H9 (cell line): ENCODE data around the gene DYNLT4. TPM values are rescaled to one million over a fixed set of nuclear protein-coding genes. Genes with fewer than 3 reads are reported as not detected.

Experiments used
- DNase-seq: peaks from one replicate; pipeline ENCODE4 v3.0.0-alpha.2; 2017
- H2AFZ ChIP-seq: one replicate; pipeline ENCODE4 v1.6.1; 2013; ENCODE audit warnings: mild to moderate bottlenecking, low read length, control low read depth, moderate library complexity
- H2AK5ac ChIP-seq: 2 replicates; pipeline ENCODE4 v1.6.1; 2013; ENCODE audit warnings: low read length, control low read depth, mixed read lengths; ENCODE audit not compliant: insufficient read length
- H2BK120ac ChIP-seq: one replicate; pipeline ENCODE4 v1.6.1; 2013; ENCODE audit warnings: low read depth, mild to moderate bottlenecking, low read length, control low read depth, inconsistent platforms; ENCODE audit not compliant: poor library complexity, severe bottlenecking
- H2BK12ac ChIP-seq: 2 replicates; pipeline ENCODE4 v1.6.1; 2013; ENCODE audit warnings: low read length, control low read depth, mixed read lengths, low read depth; ENCODE audit not compliant: insufficient read length
- H2BK15ac ChIP-seq: 2 replicates; pipeline ENCODE4 v1.6.1; 2013; ENCODE audit warnings: low read depth, low read length, control low read depth
- H2BK20ac ChIP-seq: one replicate; pipeline ENCODE4 v1.6.1; 2013; ENCODE audit warnings: low read depth, mild to moderate bottlenecking, low read length, control low read depth, inconsistent platforms; ENCODE audit not compliant: poor library complexity, severe bottlenecking
- H2BK5ac ChIP-seq: 2 replicates; pipeline ENCODE4 v1.6.1; 2013; ENCODE audit warnings: low read length, control low read depth, mixed read lengths; ENCODE audit not compliant: insufficient read length
- H3K14ac ChIP-seq: 2 replicates; pipeline ENCODE4 v1.6.1; 2013; ENCODE audit warnings: low read length, control low read depth; ENCODE audit not compliant: insufficient read depth
- H3K18ac ChIP-seq: 2 replicates; pipeline ENCODE4 v1.6.1; 2013; ENCODE audit warnings: low read depth, mild to moderate bottlenecking, mixed read lengths, low read length, control low read depth; ENCODE audit not compliant: insufficient read length
- H3K23ac ChIP-seq: 2 replicates; pipeline ENCODE4 v1.6.1; 2013; ENCODE audit warnings: low read length, control low read depth, mixed read lengths, low read depth; ENCODE audit not compliant: insufficient read length
- H3K23me2 ChIP-seq: 2 replicates; pipeline ENCODE4 v1.6.1; 2013; ENCODE audit warnings: low read depth, mild to moderate bottlenecking, mixed read lengths, low read length, control low read depth; ENCODE audit not compliant: insufficient read length, poor library complexity, severe bottlenecking
- H3K27ac ChIP-seq: 2 replicates; pipeline ENCODE4 v1.5.1; 2013; ENCODE audit warnings: low read length, control low read depth, mixed read lengths, low read depth; ENCODE audit not compliant: insufficient read length
- H3K27me3 ChIP-seq: 2 replicates; pipeline ENCODE4 v1.6.1; 2013; ENCODE audit warnings: low read length, control low read depth, inconsistent platforms; ENCODE audit not compliant: insufficient read depth
- H3K4ac ChIP-seq: 2 replicates; pipeline ENCODE4 v1.6.1; 2013; ENCODE audit warnings: low read depth, mild to moderate bottlenecking, control low read depth, inconsistent platforms, low read length, moderate library complexity
- H3K4me1 ChIP-seq: 2 replicates; pipeline ENCODE4 v1.6.1; 2013; ENCODE audit warnings: low read length, control low read depth, inconsistent platforms; ENCODE audit not compliant: insufficient read depth
- H3K4me2 ChIP-seq: 2 replicates; pipeline ENCODE4 v1.6.1; 2013; ENCODE audit warnings: low read length, control low read depth, mixed read lengths; ENCODE audit not compliant: insufficient read length, insufficient read depth
- H3K56ac ChIP-seq: 2 replicates; pipeline ENCODE4 v1.6.1; 2013; ENCODE audit warnings: low read depth, mild to moderate bottlenecking, mixed read lengths, low read length, control low read depth; ENCODE audit not compliant: insufficient read length
- H3K79me1 ChIP-seq: 2 replicates; pipeline ENCODE4 v1.6.1; 2013; ENCODE audit warnings: low read depth, mild to moderate bottlenecking, moderate library complexity, low read length, control low read depth, inconsistent platforms; ENCODE audit not compliant: insufficient read depth, poor library complexity, severe bottlenecking
- H3K79me2 ChIP-seq: 2 replicates; pipeline ENCODE4 v1.6.1; 2013; ENCODE audit warnings: low read length, control low read depth, inconsistent platforms; ENCODE audit not compliant: insufficient read depth
- H3K9ac ChIP-seq: 2 replicates; pipeline ENCODE4 v1.6.1; 2013; ENCODE audit warnings: low read length, control low read depth, mixed read lengths; ENCODE audit not compliant: insufficient read length; ENCODE audit errors: extremely low read depth
- H3K9me3 ChIP-seq: one replicate; pipeline ENCODE4 v1.6.1; 2013; ENCODE audit warnings: low read depth, low read length, inconsistent platforms; ENCODE audit not compliant: control insufficient read depth
- H3T11ph ChIP-seq: one replicate; pipeline ENCODE4 v1.6.1; 2013; ENCODE audit warnings: mild to moderate bottlenecking, low read length, control low read depth, inconsistent platforms
- H4K20me1 ChIP-seq: one replicate; pipeline ENCODE4 v1.6.1; 2013; ENCODE audit not compliant: control insufficient read depth, insufficient read length, insufficient read depth
- H4K5ac ChIP-seq: 2 replicates; pipeline ENCODE4 v1.6.1; 2013; ENCODE audit warnings: low read depth, mild to moderate bottlenecking, mixed read lengths, low read length, control low read depth; ENCODE audit not compliant: insufficient read length
- H4K8ac ChIP-seq: replicated peaks from 2 replicates; pipeline ENCODE4 v1.6.1; 2013; ENCODE audit warnings: low read length, control low read depth, mixed read lengths, low read depth; ENCODE audit not compliant: insufficient read length
- H4K91ac ChIP-seq: 2 replicates; pipeline ENCODE4 v1.6.1; 2013; ENCODE audit warnings: low read depth, mild to moderate bottlenecking, moderate library complexity, mixed read lengths, low read length, control low read depth; ENCODE audit not compliant: insufficient read length
- H3K27ac Mint-ChIP-seq, 3 experiments: 2 replicates in 2 of 3; 3 replicates in 1 of 3; pipeline ENCODE4 v1.8.0; 2020 to 2021; ENCODE audit warnings: mixed read lengths in 3 of 3, mild to moderate bottlenecking in 1 of 3, moderate library complexity in 1 of 3
- H3K27me3 Mint-ChIP-seq: 2 replicates; pipeline ENCODE4 v1.8.0; 2021; ENCODE audit warnings: low read depth, mild to moderate bottlenecking, moderate library complexity, mixed read lengths
- H3K36me3 Mint-ChIP-seq, 3 experiments: 2 replicates in 2 of 3; 3 replicates in 1 of 3; pipeline ENCODE4 v1.8.0; 2020 to 2021; ENCODE audit warnings: low read depth in 3 of 3, mixed read lengths in 3 of 3; ENCODE audit not compliant: insufficient read depth in 1 of 3
- H3K4me1 Mint-ChIP-seq, 2 experiments: 2 replicates each; pipeline ENCODE4 v1.8.0; 2020; ENCODE audit warnings: mixed read lengths in 2 of 2
- H3K4me3 Mint-ChIP-seq, 2 experiments: 2 replicates in 1 of 2; 3 replicates in 1 of 2; pipeline ENCODE4 v1.8.0; 2020 to 2021; ENCODE audit warnings: mild to moderate bottlenecking in 2 of 2, mixed read lengths in 2 of 2, moderate library complexity in 1 of 2
- H3K9me3 Mint-ChIP-seq, 2 experiments: 2 replicates in 1 of 2; 3 replicates in 1 of 2; pipeline ENCODE4 v1.8.0; 2020; ENCODE audit warnings: mild to moderate bottlenecking in 2 of 2, mixed read lengths in 2 of 2, moderate library complexity in 1 of 2
- WGBS: extraction: QIAGEN DNeasy Blood & Tissue Kit; methylation state at CpG from one replicate; pipeline ENCODE4 v1.1.7; 2013; ENCODE audit warnings: missing lambda C conversion rate, low lambda C conversion rate, mixed read lengths; ENCODE audit not compliant: insufficient read length; ENCODE audit errors: extremely low coverage; 5-methylcytosine and 5-hydroxymethylcytosine counted together
- total RNA-seq: library from RNA; stranded (reverse); gene quantifications from 2 replicates; pipeline ENCODE4 v1.2.1, GENCODE V29; 2021
- TF ChIP-seq, protein P1 (sequence below): fragments of 200-600 bp; sonication (generic); conservative IDR thresholded peaks from 3 replicates; pipeline ENCODE4 v1.8.0; 2021; ENCODE audit warnings: antibody characterized with exemption, mild to moderate bottlenecking

Gene DYNLT4
- total RNA-seq, 1 experiment from 2014 or later: not detected

DNA sequence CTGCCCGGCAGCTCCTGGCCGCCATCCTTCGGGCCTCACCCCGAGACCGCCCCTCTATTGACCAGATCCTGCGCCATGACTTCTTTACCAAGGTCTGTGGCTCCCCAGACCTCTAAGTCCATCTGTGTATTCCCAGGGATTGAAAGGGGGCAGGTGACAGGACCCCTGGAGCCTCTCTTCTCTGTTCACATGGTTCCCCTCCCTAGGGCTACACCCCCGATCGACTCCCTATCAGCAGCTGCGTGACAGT, 4.2 kb downstream of the DYNLT4 start:
- Histone ChIP-seq H3K23me2 (peaks cover 9% of the 10 kb centered on the region), H4K91ac (no peak overlapping the region), H3K4me2 (no peak overlapping the region), H4K8ac (no peak overlapping the region), H2BK15ac (no peak overlapping the region), H3K18ac (no peak overlapping the region), H2BK5ac (no peak overlapping the region), H3K27me3 (no peaks in the 10 kb centered on the region), H2AK5ac (no peak overlapping the region), H3K79me2 (no peaks in the 10 kb centered on the region), H3K27ac (no peak overlapping the region), H4K20me1 (no peaks in the 10 kb centered on the region), H3K14ac (no peak overlapping the region), H3K79me1 (no peaks in the 10 kb centered on the region), H3K23ac (no peak overlapping the region), H4K5ac (no peak overlapping the region), H3K4ac (no peak overlapping the region), H2BK120ac (no peak overlapping the region), H3K4me1 (peaks cover 7% of the 10 kb centered on the region; the same call in 1 of the 2 replicates), H2BK12ac (no peak overlapping the region), H2AFZ (no peak overlapping the region), H3T11ph (no peak overlapping the region), H3K9ac (no peak overlapping the region), H3K56ac (no peak overlapping the region), H3K9me3 (no peaks in the 10 kb centered on the region), H2BK20ac (no peak overlapping the region)
- TF ChIP-seq, protein P1, sequence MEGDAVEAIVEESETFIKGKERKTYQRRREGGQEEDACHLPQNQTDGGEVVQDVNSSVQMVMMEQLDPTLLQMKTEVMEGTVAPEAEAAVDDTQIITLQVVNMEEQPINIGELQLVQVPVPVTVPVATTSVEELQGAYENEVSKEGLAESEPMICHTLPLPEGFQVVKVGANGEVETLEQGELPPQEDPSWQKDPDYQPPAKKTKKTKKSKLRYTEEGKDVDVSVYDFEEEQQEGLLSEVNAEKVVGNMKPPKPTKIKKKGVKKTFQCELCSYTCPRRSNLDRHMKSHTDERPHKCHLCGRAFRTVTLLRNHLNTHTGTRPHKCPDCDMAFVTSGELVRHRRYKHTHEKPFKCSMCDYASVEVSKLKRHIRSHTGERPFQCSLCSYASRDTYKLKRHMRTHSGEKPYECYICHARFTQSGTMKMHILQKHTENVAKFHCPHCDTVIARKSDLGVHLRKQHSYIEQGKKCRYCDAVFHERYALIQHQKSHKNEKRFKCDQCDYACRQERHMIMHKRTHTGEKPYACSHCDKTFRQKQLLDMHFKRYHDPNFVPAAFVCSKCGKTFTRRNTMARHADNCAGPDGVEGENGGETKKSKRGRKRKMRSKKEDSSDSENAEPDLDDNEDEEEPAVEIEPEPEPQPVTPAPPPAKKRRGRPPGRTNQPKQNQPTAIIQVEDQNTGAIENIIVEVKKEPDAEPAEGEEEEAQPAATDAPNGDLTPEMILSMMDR: no peak
- Mint-ChIP-seq H3K27ac (no peak overlapping the region), H3K9me3 (no peaks in the 10 kb centered on the region), H3K4me3 (no peak overlapping the region), H3K27me3 (peaks cover 3% of the 10 kb centered on the region), H3K4me1 (peaks cover 25 to 31% of the 10 kb centered on the region in 2 experiments), H3K36me3 (peaks cover 3 to 44% (median 26%) of the 10 kb centered on the region in 3 experiments)
- WGBS: no CpG with 5 or more reads among the region's 9 CpGs
- DNase-seq: no peak
